Chondrocyte (in vitro differentiated cells): ENCODE data around the gene SLC22A1. TPM values are rescaled to one million over a fixed set of nuclear protein-coding genes. Genes with fewer than 3 reads are reported as not detected.
"Not testable (repeated sequence)": the region's sequence is repeated elsewhere in the genome, so short reads cannot be mapped to it uniquely, and the experiment has no call there.

ENCODE experiments used
- DNase-seq: peaks from one replicate; pipeline ENCODE4 v3.0.0; 2021; ENCODE audit warnings: mixed read lengths, low spot score
- H3K27ac Mint-ChIP-seq: one replicate; pipeline ENCODE4 v1.8.0; 2021; ENCODE audit warnings: mild to moderate bottlenecking, moderate library complexity, mixed read lengths; ENCODE audit not compliant: unreplicated experiment
- H3K27me3 Mint-ChIP-seq: 2 replicates; pipeline ENCODE4 v1.8.0; 2021; ENCODE audit warnings: low read depth, mixed read lengths
- H3K36me3 Mint-ChIP-seq: 2 replicates; pipeline ENCODE4 v1.8.0; 2021; ENCODE audit warnings: low read depth, mixed read lengths
- H3K4me1 Mint-ChIP-seq: 2 replicates; pipeline ENCODE4 v1.8.0; 2021; ENCODE audit warnings: low read depth, mild to moderate bottlenecking, mixed read lengths
- H3K4me3 Mint-ChIP-seq: one replicate; pipeline ENCODE4 v1.8.0; 2021; ENCODE audit warnings: mild to moderate bottlenecking, moderate library complexity, mixed read lengths; ENCODE audit not compliant: unreplicated experiment
- H3K9me3 Mint-ChIP-seq: 2 replicates; pipeline ENCODE4 v1.8.0; 2021; ENCODE audit warnings: low read depth, mixed read lengths
- CTCF ChIP-seq: fragments of 200-600 bp; sonication (generic); IDR thresholded peaks from 2 replicates; pipeline ENCODE4 v1.5.0; 2021; ENCODE audit warnings: antibody characterized with exemption, mild to moderate bottlenecking, moderate library complexity
- total RNA-seq: library from RNA; stranded (reverse); gene quantifications from 3 replicates; pipeline ENCODE4 v1.2.1, GENCODE V29; 2021

Gene SLC22A1
- total RNA-seq, 1 donor from 2014 or later, result 2.9 TPM

- no peak for DNase-seq
- Mint-ChIP-seq H3K9me3 (peaks cover 7% of the 10 kb centered on the region), H3K36me3 (peaks cover 20% of the 10 kb centered on the region), H3K27ac (no peak overlapping the region), H3K4me1 (peaks cover 23% of the 10 kb centered on the region), H3K27me3 (no peaks in the 10 kb centered on the region), H3K4me3 (no peak overlapping the region)
- TF ChIP-seq CTCF, result no peak
Observed at GRCh38 chr6:160160929-160161646, 39.5 kb downstream of the SLC22A1 start.

GRCh38 chr6:160161647-160161986 is 40.0 kb downstream of the SLC22A1 start:
- Mint-ChIP-seq H3K27ac (no peak overlapping the region), H3K36me3 (peaks cover 18% of the 10 kb centered on the region), H3K9me3 (peaks cover 7% of the 10 kb centered on the region), H3K4me1 (peaks cover 17% of the 10 kb centered on the region), H3K4me3 (no peak overlapping the region), H3K27me3 (no peaks in the 10 kb centered on the region)
- no peak for DNase-seq
- TF ChIP-seq CTCF, result no peak

GRCh38 chr6:160162030-160162566 is 40.5 kb downstream of the SLC22A1 start:
- H3K4me1 Mint-ChIP-seq, result peaks cover 13% of the 10 kb centered on the region
- H3K36me3 Mint-ChIP-seq, result peaks cover 18% of the 10 kb centered on the region
- H3K27me3 Mint-ChIP-seq, result no peaks in the 10 kb centered on the region
- peaks cover 7% of the 10 kb centered on the region for H3K9me3 Mint-ChIP-seq
- no peak overlapping the region for H3K27ac Mint-ChIP-seq
- no peak for DNase-seq
- no peak overlapping the region for H3K4me3 Mint-ChIP-seq
- no peak for TF ChIP-seq CTCF

- peaks cover 7% of the 10 kb centered on the region for H3K9me3 Mint-ChIP-seq
- no peak overlapping the region for H3K27ac Mint-ChIP-seq
- H3K4me1 Mint-ChIP-seq, result peaks cover 13% of the 10 kb centered on the region
- no peaks in the 10 kb centered on the region for H3K27me3 Mint-ChIP-seq
- TF ChIP-seq CTCF, result no peak
- H3K4me3 Mint-ChIP-seq, result no peak overlapping the region
- no peak for DNase-seq
- H3K36me3 Mint-ChIP-seq, result peaks cover 15% of the 10 kb centered on the region
Observed at GRCh38 chr6:160163425-160163824, 41.8 kb downstream of the SLC22A1 start.

- Mint-ChIP-seq H3K4me1 (peaks cover 13% of the 10 kb centered on the region), H3K27me3 (no peaks in the 10 kb centered on the region), H3K4me3 (no peak overlapping the region), H3K27ac (no peak overlapping the region), H3K9me3 (peaks cover 7% of the 10 kb centered on the region), H3K36me3 (peaks cover 12% of the 10 kb centered on the region)
- no peak for DNase-seq
- TF ChIP-seq CTCF, result no peak
Observed at GRCh38 chr6:160163912-160164311, 42.3 kb downstream of the SLC22A1 start.

- not testable (repeated sequence) for H3K27ac Mint-ChIP-seq, H3K36me3 Mint-ChIP-seq, H3K4me3 Mint-ChIP-seq, H3K27me3 Mint-ChIP-seq, DNase-seq, H3K9me3 Mint-ChIP-seq
- H3K4me1 Mint-ChIP-seq, result peaks cover 12% of the 10 kb centered on the region
Observed at GRCh38 chr6:160165928-160166327, 44.3 kb downstream of the SLC22A1 start.
